ENCODE measurements around the gene HTT.
A peak's percentile ranks its signal among the peaks of the same experiment; 100 is the strongest.
"Not testable (repeated sequence)": the region's sequence is repeated elsewhere in the genome, so short reads cannot be mapped to it uniquely, and the experiment has no call there.

Gene HTT

DNA sequence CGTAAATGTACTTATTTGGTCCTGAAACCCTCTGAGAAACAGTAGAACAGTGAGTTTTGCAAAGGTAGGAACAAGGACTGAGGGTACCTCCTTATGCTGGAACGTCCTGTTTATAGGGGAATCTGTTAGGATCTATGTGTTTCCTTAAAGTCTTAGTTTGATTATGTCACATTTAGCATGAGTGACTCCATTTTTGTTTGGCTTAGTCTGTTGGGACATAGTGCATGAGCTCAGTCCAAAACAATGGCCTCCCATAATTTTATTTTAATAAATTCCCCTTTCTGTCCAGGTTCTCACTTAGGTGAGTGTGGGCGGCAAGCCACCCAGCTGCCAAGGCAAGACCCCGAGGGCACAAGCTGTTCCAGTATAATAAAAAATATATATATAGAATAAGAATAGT lies 27.9 kb upstream of the HTT start:
- DNase-seq: no peak

DNA sequence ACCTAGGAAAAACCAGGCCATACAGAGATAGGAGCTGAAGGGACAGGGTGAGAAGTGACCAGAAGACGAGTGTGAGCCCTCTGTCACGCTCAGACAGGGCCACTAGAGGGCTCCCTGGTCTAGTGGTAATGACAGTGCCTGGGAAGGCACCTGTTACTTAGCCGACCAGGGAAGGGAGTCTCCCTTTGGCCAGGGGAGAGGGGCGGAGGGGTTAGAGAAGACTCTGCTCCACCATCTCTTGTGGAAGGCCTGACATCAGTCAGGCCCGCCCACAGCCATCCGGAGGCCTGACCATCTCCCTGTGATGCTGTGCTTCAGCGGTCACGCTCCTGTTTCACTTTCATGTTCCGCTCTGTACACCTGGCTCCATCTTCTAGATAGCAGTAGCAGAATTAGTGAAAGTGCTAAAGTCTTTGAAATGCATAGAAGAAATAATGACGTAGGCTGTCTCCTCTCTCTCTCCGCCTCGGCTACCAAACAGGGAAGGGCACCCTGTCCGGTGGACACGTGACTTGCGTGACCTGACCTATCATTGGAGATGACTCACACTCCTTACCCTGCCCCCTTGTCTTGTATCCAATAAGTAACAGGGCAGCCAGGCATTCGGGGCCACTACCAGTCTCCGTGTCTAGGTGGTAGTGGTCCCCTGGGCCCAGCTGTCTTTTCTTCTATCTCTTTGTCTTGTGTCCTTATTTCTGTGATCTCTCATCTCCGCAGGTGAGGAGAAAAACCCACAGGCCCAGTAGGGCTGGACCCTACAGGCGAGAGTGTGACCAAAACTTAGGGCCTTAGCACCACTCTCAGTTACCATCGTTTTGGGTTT lies 26.8 kb upstream of the HTT start:
- peak; percentile 29 to 53 for DNase-seq

DNA sequence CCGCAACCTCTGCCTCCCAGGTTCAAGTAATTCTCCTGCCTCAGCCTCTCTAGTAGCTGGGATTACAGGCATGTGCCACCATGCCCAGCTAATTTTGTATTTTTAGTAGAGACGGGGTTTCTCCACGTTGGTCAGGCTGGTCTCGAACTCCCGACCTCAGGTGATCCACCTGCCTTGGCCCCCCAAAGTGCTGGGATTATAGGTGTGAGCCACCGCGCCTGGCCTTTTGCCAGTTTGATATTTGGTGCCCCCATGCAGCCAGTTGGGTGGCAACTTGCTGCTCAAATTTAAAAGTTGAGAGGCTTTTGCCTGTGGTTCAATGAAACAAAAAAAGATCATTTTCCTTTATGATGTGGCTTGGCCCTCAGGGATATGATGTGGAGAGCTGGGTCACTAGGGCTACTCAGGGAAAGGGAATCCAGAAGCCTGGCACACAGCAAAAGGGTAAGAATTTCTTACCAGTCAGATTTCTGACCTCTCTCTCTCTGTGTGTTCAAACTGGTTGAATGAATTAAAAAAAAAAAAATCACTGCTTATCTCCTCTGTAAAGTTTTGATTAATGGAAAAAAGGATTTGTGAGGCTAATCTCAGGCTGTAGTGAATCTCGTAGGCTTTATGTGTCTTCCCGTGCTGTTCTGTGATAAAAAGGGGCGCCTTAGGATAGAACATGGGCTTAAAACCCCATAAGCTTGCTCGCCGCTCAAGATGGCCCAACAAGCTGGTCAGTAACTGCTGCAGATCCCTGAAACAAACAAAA lies 23.2 kb upstream of the HTT start:
- DNase-seq: not testable (repeated sequence)

DNA sequence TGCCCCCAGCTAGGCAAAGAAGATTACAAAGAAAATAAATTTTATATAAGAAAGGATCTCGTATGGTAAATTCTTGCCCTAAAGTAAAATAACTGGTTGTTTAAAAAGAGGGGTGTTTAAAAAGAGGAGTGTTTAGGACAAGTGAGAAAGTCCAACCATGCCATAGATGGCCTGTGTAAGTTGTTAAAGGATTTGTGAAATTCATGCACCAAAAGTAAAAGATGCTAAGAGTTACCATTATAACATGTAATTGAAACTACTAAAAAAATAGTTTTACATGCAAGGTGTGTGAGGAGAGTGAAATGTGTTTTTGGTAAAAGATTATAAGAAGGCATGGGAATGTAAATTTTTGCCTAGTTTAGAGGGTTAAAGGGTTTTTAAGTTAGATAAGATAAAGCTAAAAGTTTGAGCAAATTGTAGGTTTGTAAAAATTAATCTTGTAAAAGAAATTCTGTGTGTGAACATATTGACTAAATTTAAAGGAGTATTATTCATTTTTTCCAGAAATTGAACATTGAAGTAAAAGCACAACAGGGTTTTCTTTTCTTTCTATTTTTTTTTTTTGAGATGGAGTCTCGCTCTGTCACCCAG lies 20.2 kb upstream of the HTT start:
- no peak for DNase-seq

DNA sequence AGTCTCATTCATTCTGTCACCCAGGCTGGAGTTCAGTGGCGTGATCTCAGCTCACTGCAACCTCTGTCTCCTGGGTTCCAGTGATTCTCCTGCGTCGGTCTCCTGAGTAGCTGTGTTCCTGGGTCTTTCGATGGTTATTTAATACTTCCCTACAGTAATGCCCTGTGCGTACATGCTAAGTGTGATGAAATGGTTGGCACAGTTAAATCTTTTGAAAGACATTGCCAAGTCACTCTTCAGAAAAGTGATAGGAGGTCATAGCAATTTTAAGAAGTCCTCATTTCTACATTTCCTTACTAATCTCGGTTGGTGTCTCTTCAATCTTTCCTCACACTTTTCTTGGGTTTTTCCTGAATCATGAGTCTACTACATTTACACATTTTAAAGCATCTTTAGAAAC lies 14.5 kb upstream of the HTT start:
- DNase-seq: no peak

DNA sequence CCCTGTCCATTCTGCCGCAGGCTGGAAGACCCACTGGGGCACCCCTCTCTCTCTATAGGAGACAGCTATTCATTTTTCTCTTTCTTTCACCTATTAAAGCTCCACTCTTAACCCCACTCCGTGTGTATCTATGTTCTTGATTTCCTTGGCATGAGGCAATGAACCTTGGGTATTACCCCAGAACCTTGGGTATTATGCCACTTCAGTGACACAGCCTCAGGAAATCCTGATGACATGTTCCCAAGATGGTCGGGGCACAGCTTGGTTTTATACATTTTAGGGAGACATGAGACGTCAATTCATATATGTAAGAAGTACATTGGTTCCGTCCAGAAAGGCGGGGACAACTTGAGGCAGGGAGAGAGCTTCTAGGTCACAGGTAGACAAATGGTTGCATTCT lies 13.5 kb upstream of the HTT start:
- DNase-seq: no peak

DNA sequence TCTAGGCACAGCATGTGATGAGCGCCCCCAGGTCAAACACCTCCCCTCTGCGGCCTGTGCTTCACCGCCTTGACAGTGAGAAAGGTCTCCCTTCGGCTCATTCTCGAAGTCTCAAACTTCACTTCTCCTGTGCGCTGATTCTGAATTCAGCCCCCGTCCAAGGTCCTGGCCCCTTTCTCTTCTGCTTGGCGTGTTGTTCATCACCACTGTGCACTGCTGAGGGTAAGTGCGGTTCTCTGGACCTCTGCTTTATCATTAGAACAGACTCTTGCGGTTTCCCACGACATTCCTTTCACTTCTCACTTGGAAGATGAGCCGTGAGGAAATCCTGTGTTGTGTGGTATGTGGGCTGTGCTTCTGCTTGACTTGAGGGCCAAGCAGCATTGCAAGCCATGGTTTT lies 12.0 kb upstream of the HTT start:
- DNase-seq: no peak

DNA sequence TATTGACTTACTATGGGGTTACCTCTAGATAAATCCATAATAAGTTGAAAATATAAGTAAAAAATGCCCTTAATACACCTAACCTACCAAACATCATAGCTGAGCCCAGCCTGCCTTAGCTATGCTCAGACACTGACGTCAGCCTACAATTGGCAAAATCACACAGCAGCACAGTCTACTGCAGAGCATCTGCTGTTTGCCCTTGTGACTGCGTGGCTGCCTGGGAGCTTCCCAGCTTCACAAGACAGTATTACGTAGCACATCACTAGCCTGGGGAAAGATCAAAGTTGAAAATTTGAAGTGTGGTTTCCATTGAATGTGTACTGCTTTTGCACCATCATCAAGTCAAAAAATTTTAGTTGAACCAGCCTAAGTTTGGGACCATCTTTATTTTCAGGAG lies 8.9 kb upstream of the HTT start:
- DNase-seq: no peak

DNA sequence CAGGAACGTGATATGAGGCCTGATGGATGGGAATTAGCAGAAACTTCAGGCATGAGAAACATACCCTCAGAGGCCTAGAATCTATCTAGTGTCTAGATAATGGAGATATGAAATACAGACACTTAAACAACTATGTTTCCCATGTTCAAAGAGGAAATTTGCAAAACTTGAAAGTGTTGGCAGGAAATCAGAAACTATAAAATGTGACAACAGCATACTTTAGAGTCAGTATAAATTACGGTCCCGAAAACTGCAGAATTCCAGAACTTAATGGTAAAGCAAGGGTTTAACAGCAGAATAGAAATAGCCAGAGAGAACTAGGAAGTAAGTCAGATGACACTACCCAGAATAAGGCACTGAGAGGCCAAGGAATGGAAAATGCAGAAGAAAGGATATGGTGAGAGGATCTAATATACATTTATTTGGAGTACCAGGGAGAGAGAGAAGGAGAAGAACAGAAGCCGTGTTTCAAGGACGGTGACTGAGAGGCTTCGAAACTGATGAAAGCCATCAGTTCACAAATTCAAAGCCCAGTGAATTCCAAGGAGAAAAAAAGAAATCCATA lies 7.6 kb upstream of the HTT start:
- DNase-seq: no peak

DNA sequence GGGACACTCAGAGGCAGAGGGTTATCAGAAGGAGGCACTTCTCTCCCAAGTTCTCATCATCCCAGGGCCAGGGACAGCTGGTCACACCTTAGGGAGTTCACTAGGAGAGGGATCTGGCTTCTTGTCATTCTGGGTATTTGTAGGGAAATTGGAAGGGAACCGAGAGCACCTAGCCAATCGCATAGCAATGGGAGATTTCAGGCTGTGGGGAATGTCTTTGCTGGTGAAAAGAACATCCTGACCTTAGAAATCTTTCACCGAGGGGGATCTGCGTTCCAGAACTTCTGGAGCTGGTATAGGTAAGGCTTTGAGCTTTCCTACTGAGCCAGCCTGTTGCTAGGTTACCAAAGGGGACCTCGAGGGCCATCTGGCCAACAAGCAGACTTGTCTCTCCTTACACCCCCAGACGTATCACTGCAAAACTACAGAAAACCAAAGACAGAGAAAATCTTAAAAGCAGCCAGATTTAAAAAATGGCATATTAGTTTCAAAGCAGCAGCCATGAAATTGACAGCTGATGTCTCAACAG lies 6.9 kb upstream of the HTT start:
- no peak for DNase-seq

DNA sequence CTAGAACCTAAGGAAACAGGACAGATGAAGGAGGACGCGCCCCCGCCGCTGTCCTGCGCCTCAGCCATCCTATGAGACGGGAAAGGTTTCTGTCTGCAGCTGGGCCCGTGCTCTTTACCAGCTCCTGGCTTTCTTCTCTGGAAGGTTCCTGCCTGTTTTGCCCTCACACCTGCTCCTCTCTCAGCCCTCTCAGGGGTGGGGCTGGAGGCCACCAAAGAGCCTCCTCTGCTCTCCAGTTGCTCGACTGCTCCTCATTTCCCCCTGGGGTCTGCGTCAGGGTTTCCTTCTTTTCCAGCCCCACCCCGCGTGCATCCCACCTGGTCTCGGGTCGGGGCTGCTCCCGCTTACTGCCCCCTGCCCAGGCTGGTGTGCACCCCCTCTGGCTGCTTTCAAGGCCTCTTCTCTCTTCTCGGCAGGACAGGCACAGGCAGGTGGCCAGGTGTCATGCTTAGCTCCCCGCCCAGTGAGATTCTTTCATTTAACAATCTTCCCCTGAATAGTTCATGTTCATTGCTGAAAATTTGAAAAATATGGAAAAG lies 4.8 kb upstream of the HTT start:
- DNase-seq: no peak

DNA sequence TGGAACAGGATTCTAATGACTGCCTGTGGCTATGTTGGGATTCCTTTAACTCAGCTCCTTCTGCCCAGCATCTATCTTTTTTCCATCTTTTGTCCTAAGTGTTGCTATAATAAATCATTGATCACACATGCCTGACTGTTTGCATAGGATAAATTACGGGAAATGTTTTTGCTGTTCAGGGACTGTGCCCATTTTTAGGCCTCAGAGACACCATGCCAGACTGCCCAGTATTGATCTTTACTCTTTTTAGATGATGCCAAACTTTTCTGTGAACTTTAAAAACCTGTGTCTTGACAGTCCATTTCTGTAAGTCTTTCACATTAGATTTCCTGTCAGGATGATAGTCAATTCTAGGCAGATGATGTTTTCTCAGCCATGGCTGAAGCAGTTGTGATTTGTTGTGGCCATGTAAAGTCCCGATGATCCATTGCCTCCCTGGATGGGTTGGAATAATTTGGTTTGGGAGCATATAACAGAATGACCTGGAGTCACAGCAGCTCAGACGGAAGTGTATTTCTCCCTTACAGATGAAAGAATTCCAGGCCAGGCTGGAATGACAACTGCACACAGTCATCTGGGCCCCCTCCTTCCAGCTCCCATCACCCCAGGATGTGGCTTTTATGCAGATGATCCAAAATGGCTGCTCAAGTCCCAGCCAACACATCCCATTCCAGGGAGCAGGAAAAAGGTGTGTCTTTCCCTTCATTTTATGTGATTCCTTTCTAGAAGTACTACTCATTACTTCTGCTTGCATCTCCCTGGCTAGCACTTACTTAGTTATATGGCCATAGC lies 3.6 kb upstream of the HTT start:
- no peak for DNase-seq

DNA sequence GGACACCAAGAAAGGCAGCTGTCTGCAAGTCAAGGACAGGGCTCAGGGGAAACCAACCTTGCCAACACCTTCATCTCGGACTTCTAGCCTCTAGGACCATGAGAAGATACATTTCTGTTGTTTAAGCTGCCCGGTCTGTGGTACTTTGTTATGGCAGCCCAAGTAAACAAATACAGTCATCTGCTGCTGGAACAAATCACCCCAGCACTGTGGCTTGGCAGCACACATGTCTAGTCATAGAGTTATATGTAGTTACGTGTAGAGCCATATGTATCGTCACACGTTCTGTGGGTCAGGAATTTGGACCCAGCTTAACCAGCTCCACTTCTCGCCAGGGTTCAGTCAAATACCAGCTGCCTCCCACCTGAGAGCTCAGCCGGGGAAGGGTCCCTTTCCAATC lies 2.7 kb upstream of the HTT start:
- no peak for DNase-seq

DNA sequence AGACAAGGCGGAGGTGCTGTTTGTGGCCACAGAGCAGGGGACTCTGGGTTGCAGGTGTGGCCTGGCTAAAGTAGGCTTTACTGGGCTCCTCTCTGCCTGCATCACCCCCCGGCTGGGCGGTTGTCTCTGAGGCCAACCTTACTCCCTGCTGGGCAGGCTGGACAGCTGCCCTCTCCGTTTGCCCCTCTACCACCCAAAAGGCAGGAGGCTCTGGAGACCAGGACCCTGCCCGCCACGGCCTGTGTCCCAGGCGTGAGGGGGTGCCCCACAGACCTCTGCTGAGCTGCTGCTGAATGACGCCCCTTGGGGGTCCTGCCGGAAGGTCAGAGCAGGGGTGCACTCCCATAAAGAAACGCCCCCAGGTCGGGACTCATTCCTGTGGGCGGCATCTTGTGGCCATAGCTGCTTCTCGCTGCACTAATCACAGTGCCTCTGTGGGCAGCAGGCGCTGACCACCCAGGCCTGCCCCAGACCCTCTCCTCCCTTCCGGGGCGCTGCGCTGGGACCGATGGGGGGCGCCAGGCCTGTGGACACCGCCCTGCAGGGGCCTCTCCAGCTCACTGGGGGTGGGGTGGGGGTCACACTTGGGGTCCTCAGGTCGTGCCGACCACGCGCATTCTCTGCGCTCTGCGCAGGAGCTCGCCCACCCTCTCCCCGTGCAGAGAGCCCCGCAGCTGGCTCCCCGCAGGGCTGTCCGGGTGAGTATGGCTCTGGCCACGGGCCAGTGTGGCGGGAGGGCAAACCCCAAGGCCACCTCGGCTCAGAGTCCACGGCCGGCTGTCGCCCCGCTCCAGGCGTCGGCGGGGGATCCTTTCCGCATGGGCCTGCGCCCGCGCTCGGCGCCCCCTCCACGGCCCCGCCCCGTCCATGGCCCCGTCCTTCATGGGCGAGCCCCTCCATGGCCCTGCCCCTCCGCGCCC lies 1.1 kb upstream of the HTT start:
- DNase-seq: no peak

DNA sequence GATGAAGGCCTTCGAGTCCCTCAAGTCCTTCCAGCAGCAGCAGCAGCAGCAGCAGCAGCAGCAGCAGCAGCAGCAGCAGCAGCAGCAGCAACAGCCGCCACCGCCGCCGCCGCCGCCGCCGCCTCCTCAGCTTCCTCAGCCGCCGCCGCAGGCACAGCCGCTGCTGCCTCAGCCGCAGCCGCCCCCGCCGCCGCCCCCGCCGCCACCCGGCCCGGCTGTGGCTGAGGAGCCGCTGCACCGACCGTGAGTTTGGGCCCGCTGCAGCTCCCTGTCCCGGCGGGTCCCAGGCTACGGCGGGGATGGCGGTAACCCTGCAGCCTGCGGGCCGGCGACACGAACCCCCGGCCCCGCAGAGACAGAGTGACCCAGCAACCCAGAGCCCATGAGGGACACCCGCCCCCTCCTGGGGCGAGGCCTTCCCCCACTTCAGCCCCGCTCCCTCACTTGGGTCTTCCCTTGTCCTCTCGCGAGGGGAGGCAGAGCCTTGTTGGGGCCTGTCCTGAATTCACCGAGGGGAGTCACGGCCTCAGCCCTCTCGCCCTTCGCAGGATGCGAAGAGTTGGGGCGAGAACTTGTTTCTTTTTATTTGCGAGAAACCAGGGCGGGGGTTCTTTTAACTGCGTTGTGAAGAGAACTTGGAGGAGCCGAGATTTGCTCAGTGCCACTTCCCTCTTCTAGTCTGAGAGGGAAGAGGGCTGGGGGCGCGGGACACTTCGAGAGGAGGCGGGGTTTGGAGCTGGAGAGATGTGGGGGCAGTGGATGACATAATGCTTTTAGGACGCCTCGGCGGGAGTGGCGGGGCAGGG lies 568 bp downstream of the HTT start:
- peak; percentile 31 to 35 for DNase-seq

DNA sequence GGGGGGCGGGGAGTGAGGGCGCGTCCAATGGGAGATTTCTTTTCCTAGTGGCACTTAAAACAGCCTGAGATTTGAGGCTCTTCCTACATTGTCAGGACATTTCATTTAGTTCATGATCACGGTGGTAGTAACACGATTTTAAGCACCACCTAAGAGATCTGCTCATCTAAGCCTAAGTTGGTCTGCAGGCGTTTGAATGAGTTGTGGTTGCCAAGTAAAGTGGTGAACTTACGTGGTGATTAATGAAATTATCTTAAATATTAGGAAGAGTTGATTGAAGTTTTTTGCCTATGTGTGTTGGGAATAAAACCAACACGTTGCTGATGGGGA lies 1.1 kb downstream of the HTT start:
- no peak for DNase-seq

DNA sequence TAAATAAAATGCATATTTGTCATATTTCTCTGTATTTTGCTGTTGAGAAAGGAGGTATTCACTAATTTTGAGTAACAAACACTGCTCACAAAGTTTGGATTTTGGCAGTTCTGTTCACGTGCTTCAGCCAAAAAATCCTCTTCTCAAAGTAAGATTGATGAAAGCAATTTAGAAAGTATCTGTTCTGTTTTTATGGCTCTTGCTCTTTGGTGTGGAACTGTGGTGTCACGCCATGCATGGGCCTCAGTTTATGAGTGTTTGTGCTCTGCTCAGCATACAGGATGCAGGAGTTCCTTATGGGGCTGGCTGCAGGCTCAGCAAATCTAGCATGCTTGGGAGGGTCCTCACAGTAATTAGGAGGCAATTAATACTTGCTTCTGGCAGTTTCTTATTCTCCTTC lies 3.3 kb downstream of the HTT start:
- DNase-seq: no peak

DNA sequence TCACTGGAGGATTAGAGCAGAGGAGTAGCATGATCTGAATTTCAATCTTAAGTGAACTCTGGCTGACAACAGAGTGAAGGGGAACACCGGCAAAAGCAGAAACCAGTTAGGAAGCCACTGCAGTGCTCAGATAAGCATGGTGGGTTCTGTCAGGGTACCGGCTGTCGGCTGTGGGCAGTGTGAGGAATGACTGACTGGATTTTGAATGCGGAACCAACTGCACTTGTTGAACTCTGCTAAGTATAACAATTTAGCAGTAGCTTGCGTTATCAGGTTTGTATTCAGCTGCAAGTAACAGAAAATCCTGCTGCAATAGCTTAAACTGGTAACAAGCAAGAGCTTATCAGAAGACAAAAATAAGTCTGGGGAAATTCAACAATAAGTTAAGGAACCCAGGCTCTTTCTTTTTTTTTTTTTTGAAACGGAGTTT lies 5.2 kb downstream of the HTT start:
- no peak for DNase-seq

DNA sequence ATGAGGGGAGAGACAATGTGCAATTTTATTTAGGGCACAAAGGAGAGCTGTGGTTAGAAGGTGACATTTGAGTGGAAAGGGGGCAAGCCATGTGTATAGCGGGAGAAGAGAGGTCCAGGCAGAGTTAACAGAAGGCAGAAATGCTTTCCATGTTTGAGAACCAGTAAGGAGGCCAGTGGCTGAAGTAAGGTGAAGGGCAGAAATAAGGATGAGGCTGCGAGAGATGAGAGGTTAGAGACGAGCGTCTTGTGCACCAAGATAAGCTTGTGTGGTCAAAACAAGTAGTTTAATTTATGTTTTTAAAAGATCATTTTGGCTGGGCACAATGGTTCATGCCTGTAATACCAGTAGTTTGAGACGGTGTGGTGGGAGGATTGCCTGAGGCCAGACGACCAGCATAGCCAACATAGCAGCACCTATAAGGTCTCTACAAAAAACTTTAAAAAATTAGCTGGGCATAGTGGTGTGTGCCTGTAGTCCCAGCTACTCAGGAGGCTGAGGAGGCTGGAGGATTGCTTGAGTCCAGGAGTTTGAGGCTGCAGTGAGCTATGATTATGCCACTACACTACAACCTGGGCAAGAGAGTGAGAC lies 8.5 kb downstream of the HTT start:
- DNase-seq: no peak

DNA sequence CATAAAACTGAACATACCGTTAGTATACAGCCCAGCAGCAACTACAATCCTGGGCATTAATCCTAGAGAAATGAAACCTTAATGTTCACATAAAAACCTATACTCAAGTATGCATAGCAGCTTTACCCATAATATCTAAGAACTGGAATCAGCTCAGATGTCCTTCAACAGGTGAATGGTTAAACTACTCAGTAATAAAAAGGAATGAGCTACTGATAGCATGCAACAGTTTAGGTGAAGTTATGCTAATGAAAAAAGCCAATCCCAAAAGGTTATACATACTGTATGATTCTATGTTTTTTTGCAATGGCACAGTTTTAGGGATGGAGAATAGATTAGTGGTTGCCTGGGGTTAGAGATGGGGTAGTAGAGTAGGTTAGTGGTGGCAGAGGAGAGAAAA lies 9.3 kb downstream of the HTT start:
- no peak for DNase-seq
